CD4-positive, alpha-beta T cell (primary cell): ENCODE measurements around the gene MDM2. TPM values are rescaled to one million over a fixed set of nuclear protein-coding genes. Genes with fewer than 3 reads are reported as not detected.

Source experiments
- ATAC-seq: fragments of 200-7000 bp; cut with Tn5 transposase; one replicate; pipeline ENCODE4 v1.10.0; 2022; ENCODE audit warnings: mild to moderate bottlenecking; ENCODE audit not compliant: poor library complexity
- CTCF ChIA-PET: fragments of 350-600 bp; sonication (Branson Sonifier 250); formaldehyde crosslinking; loops from one replicate; lab custom pipeline; 2021; ENCODE audit warnings: antibody characterized with exemption, inconsistent platforms; lab: Charles Lee
- POLR2A ChIA-PET: fragments of 350-600 bp; sonication (Branson Sonifier 250); formaldehyde crosslinking; loops from one replicate; lab custom pipeline; 2021; ENCODE audit warnings: antibody characterized with exemption, inconsistent platforms; lab: Charles Lee
- DNase-seq, 14 experiments: peaks; one replicate each; pipeline ENCODE4 v3.0.0-alpha.2; 2013 to 2020; ENCODE audit warnings: mixed read lengths in 2 of 14
- H3K27ac ChIP-seq, 2 donors: one replicate each; pipeline versions ENCODE4 v1.5.1 to v1.7.0; 2013; ENCODE audit warnings: low read length in 2 of 2, low read depth in 1 of 2, mild to moderate bottlenecking in 1 of 2
- H3K27me3 ChIP-seq, 2 experiments: 1 replicate in 1 of 2; 2 replicates in 1 of 2; pipeline versions ENCODE4 v1.6.1 to v1.7.0; 2013; ENCODE audit warnings: low read length in 2 of 2, control low read depth in 1 of 2, mild to moderate bottlenecking in 1 of 2, moderate library complexity in 1 of 2; ENCODE audit not compliant: insufficient read depth in 2 of 2, control insufficient read depth in 1 of 2
- H3K36me3 ChIP-seq: one replicate; pipeline ENCODE4 v1.6.1; 2013; ENCODE audit warnings: low read length, control low read depth; ENCODE audit not compliant: insufficient read depth
- H3K4me1 ChIP-seq: one replicate; pipeline ENCODE4 v1.6.1; 2013; ENCODE audit warnings: low read length, control low read depth; ENCODE audit not compliant: insufficient read depth
- H3K4me3 ChIP-seq: one replicate; pipeline ENCODE4 v1.5.1; 2013; ENCODE audit warnings: mild to moderate bottlenecking, low read length, moderate library complexity
- H3K9me3 ChIP-seq, 2 experiments: 1 replicate in 1 of 2; 2 replicates in 1 of 2; pipeline versions ENCODE4 v1.6.1 to v1.7.0; 2013; ENCODE audit warnings: low read length in 2 of 2, mild to moderate bottlenecking in 2 of 2, control low read depth in 1 of 2, moderate library complexity in 1 of 2; ENCODE audit not compliant: control insufficient read depth in 1 of 2, insufficient read depth in 1 of 2
- H3K27ac Mint-ChIP-seq: one replicate; pipeline ENCODE4 v1.8.0; 2020; ENCODE audit warnings: mixed read lengths
- H3K27me3 Mint-ChIP-seq: one replicate; pipeline ENCODE4 v1.8.0; 2021; ENCODE audit warnings: mixed read lengths
- H3K36me3 Mint-ChIP-seq: one replicate; pipeline ENCODE4 v1.8.0; 2021; ENCODE audit warnings: low read depth, mixed read lengths
- H3K4me1 Mint-ChIP-seq: one replicate; pipeline ENCODE4 v1.8.0; 2021; ENCODE audit warnings: low read depth, mixed read lengths
- H3K4me3 Mint-ChIP-seq: one replicate; pipeline ENCODE4 v1.8.0; 2020; ENCODE audit warnings: mild to moderate bottlenecking, mixed read lengths
- H3K9me3 Mint-ChIP-seq: one replicate; pipeline ENCODE4 v1.8.0; 2020; ENCODE audit warnings: mixed read lengths
- CTCF ChIP-seq: fragments of 200-600 bp; IDR thresholded peaks from one replicate; pipeline ENCODE4 v1.8.0; 2022; ENCODE audit warnings: antibody characterized with exemption, mild to moderate bottlenecking
- intact Hi-C, 2 experiments: fragments of 100-400 bp; cut with DNase I in 1 of 2; cut with micrococcal nuclease in 1 of 2; formaldehyde crosslinking; loops; one replicate each; pipeline versions ENCODE4 v1.15.1 to v1.9.0; 2023 to 2025; cut with DNase I, micrococcal nuclease
- total RNA-seq, 174 experiments: library from RNA in 2 of 174; stranded (reverse) in 2 of 174; gene quantifications; one replicate each; pipeline ENCODE4 v1.2.3 and lab custom pipeline; 2021 to 2026

Gene MDM2
- total RNA-seq, 2 experiments from 2014 or later, result 90.8 TPM

GRCh38 chr12:68765696-68766095 is 42.3 kb upstream of the MDM2 start:
- no peaks in the 10 kb centered on the region for H3K27me3 Mint-ChIP-seq
- no peaks in the 10 kb centered on the region for H3K27me3 ChIP-seq
- peaks cover 51% of the 10 kb centered on the region for H3K36me3 Mint-ChIP-seq
- H3K9me3 ChIP-seq, result no peaks in the 10 kb centered on the region
- ChIA-PET CTCF (interaction anchor here (1.1 kb wide), 1 partner anchor 13 kb away, joined by 3 read pairs; no protein-coding TSS in a partner anchor), POLR2A (interaction anchor here (0.7 kb wide), 1 partner anchor 303 kb away, joined by 3 read pairs; no protein-coding TSS in a partner anchor)
- H3K4me1 Mint-ChIP-seq, result peaks cover 5% of the 10 kb centered on the region
- TF ChIP-seq CTCF, result no peak
- no peak overlapping the region for H3K4me3 Mint-ChIP-seq
- ATAC-seq (no peak), DNase-seq (no peak)
- H3K27ac Mint-ChIP-seq, result no peak overlapping the region
- no peak overlapping the region for H3K27ac ChIP-seq
- H3K4me3 ChIP-seq, result no peak overlapping the region
- peaks cover 21% of the 10 kb centered on the region for H3K36me3 ChIP-seq
- H3K4me1 ChIP-seq, result no peaks in the 10 kb centered on the region
- intact Hi-C loops, result no loop called here
- no peaks in the 10 kb centered on the region for H3K9me3 Mint-ChIP-seq

GRCh38 chr12:68766646-68767045 is 41.3 kb upstream of the MDM2 start:
- H3K9me3 Mint-ChIP-seq, result no peaks in the 10 kb centered on the region
- no peak overlapping the region for H3K4me3 ChIP-seq
- no peak overlapping the region for H3K27ac Mint-ChIP-seq
- TF ChIP-seq CTCF, result no peak
- H3K27me3 Mint-ChIP-seq, result no peaks in the 10 kb centered on the region
- DNase-seq, result no peak
- H3K27ac ChIP-seq, result no peak overlapping the region
- ChIA-PET CTCF (interaction anchor here (1.1 kb wide), 2 partner anchors 14 to 64 kb away, joined by 3 read pairs; no protein-coding TSS in a partner anchor), POLR2A (no interaction called here)
- H3K4me1 Mint-ChIP-seq, result peaks cover 10% of the 10 kb centered on the region
- no peak overlapping the region for H3K4me3 Mint-ChIP-seq
- intact Hi-C loops, result no loop called here
- no peaks in the 10 kb centered on the region for H3K4me1 ChIP-seq
- H3K36me3 Mint-ChIP-seq, result peaks cover 43% of the 10 kb centered on the region
- ATAC-seq, result no peak
- H3K9me3 ChIP-seq, result no peaks in the 10 kb centered on the region
- no peaks in the 10 kb centered on the region for H3K27me3 ChIP-seq
- H3K36me3 ChIP-seq, result peaks cover 16% of the 10 kb centered on the region

GRCh38 chr12:68767191-68767590 is 40.8 kb upstream of the MDM2 start:
- intact Hi-C loops, result no loop called here
- Mint-ChIP-seq H3K36me3 (peaks cover 37% of the 10 kb centered on the region), H3K27me3 (no peaks in the 10 kb centered on the region), H3K4me1 (peaks cover 11% of the 10 kb centered on the region), H3K27ac (no peak overlapping the region), H3K9me3 (no peaks in the 10 kb centered on the region), H3K4me3 (no peak overlapping the region)
- POLR2A ChIA-PET, result no interaction called here
- H3K27me3 ChIP-seq, result no peaks in the 10 kb centered on the region
- no peaks in the 10 kb centered on the region for H3K9me3 ChIP-seq
- H3K27ac ChIP-seq, result no peak overlapping the region
- ATAC-seq (no peak), DNase-seq (no peak)
- H3K4me1 ChIP-seq, result no peaks in the 10 kb centered on the region
- H3K36me3 ChIP-seq, result peaks cover 16% of the 10 kb centered on the region
- CTCF ChIA-PET, result interaction anchor here (1.1 kb wide), 2 partner anchors 15 to 63 kb away, joined by 3 read pairs; no protein-coding TSS in a partner anchor
- H3K4me3 ChIP-seq, result no peak overlapping the region
- no peak for TF ChIP-seq CTCF
